Right renal cortex interstitium (tissue), 3 donors: Measurements from ENCODE around the gene SUMF1. TPM values are rescaled to one million over a fixed set of nuclear protein-coding genes. Genes with fewer than 3 reads are reported as not detected.
A peak's percentile ranks its signal among the peaks of the same experiment; 100 is the strongest.

Experiments used
- DNase-seq, 3 donors: peaks; one replicate each; pipeline ENCODE4 v3.0.0-alpha.2; 2013; ENCODE audit warnings: low read depth in 3 of 3, low spot score in 2 of 3
- polyA plus RNA-seq, 3 donors: library from polyadenylated mRNA; unstranded; fragments of 120-200 nt; gene quantifications; one replicate each; pipeline ENCODE4 v1.2.1, GENCODE V29; 2013; ENCODE audit not compliant: insufficient read length in 3 of 3

Gene SUMF1
- polyA plus RNA-seq, 3 donors: 46.1 to 50.8 (median 50.0) TPM

GRCh38 chr3:4418156-4418555 lies 48.9 kb downstream of the SUMF1 start:
- DNase-seq: no peak

GRCh38 chr3:4417449-4417848 lies 49.6 kb downstream of the SUMF1 start:
- no peak for DNase-seq

- DNase-seq: no peak
These were observed 50.1 kb downstream of the SUMF1 start for GRCh38 chr3:4416961-4417360.

GRCh38 chr3:4416427-4416945 lies 50.6 kb downstream of the SUMF1 start:
- no peak for DNase-seq

GRCh38 chr3:4413467-4413866 lies 53.6 kb downstream of the SUMF1 start:
- no peak for DNase-seq

GRCh38 chr3:4411833-4412232 lies 55.2 kb downstream of the SUMF1 start:
- DNase-seq: no peak

- no peak for DNase-seq
These were observed 55.8 kb downstream of the SUMF1 start for GRCh38 chr3:4411236-4411635.

GRCh38 chr3:4410606-4411005 lies 56.5 kb downstream of the SUMF1 start:
- DNase-seq: no peak

- DNase-seq: no peak
These were observed 57.0 kb downstream of the SUMF1 start for GRCh38 chr3:4409971-4410573.

GRCh38 chr3:4409415-4409814 lies 57.7 kb downstream of the SUMF1 start:
- no peak for DNase-seq

GRCh38 chr3:4408958-4409357 lies 58.1 kb downstream of the SUMF1 start:
- no peak for DNase-seq

- no peak for DNase-seq
These were observed 59.1 kb downstream of the SUMF1 start for GRCh38 chr3:4407941-4408340.

GRCh38 chr3:4406746-4407568 lies 60.1 kb downstream of the SUMF1 start:
- DNase-seq: peak in 1 of 3 donors; percentile 40

- DNase-seq: no peak
These were observed 62.2 kb downstream of the SUMF1 start for GRCh38 chr3:4404881-4405280.

GRCh38 chr3:4401441-4401840 lies 65.6 kb downstream of the SUMF1 start:
- no peak for DNase-seq

GRCh38 chr3:4399476-4399875 lies 67.6 kb downstream of the SUMF1 start:
- DNase-seq: no peak

GRCh38 chr3:4398941-4399245 lies 68.2 kb downstream of the SUMF1 start:
- DNase-seq: peak in 2 of 3 donors; percentile 30 to 45

GRCh38 chr3:4398120-4398940 lies 68.7 kb downstream of the SUMF1 start:
- DNase-seq: no peak

- DNase-seq: no peak
These were observed 69.6 kb downstream of the SUMF1 start for GRCh38 chr3:4397466-4397865.

- DNase-seq: no peak
These were observed 70.5 kb downstream of the SUMF1 start for GRCh38 chr3:4396542-4396941.

- no peak for DNase-seq
These were observed 71.1 kb downstream of the SUMF1 start for GRCh38 chr3:4396006-4396405.
